Nephron progenitor cell (in vitro differentiated cells): ENCODE measurements around the gene RICTOR.

Experiments used
- DNase-seq: peaks from one replicate; pipeline ENCODE4 v3.0.0; 2021
- H3K27ac Mint-ChIP-seq: 2 replicates; pipeline ENCODE4 v1.8.0; 2021; ENCODE audit warnings: mild to moderate bottlenecking, moderate library complexity, mixed read lengths
- H3K27me3 Mint-ChIP-seq: 2 replicates; pipeline ENCODE4 v1.8.0; 2021; ENCODE audit warnings: mild to moderate bottlenecking, low read depth, mixed read lengths; ENCODE audit not compliant: poor library complexity
- H3K36me3 Mint-ChIP-seq: 2 replicates; pipeline ENCODE4 v1.8.0; 2021; ENCODE audit warnings: low read depth, mixed read lengths
- H3K4me1 Mint-ChIP-seq: 2 replicates; pipeline ENCODE4 v1.8.0; 2021; ENCODE audit warnings: mixed read lengths
- H3K4me3 Mint-ChIP-seq: 2 replicates; pipeline ENCODE4 v1.8.0; 2021; ENCODE audit warnings: mild to moderate bottlenecking, moderate library complexity, mixed read lengths
- H3K9me3 Mint-ChIP-seq: 2 replicates; pipeline ENCODE4 v1.8.0; 2021; ENCODE audit warnings: mild to moderate bottlenecking, moderate library complexity, mixed read lengths
- CTCF ChIP-seq: fragments of 200-600 bp; sonication (generic); IDR thresholded peaks from 2 replicates; pipeline ENCODE4 v1.5.0; 2021; ENCODE audit warnings: antibody characterized with exemption

Gene RICTOR

GRCh38 chr5:39059064-39059463 lies 15.1 kb downstream of the RICTOR start:
- DNase-seq, result no peak
- H3K27me3 Mint-ChIP-seq, result no peaks in the 10 kb centered on the region
- H3K4me3 Mint-ChIP-seq, result no peak overlapping the region
- H3K36me3 Mint-ChIP-seq, result no peaks in the 10 kb centered on the region
- no peak for TF ChIP-seq CTCF
- H3K27ac Mint-ChIP-seq, result no peak overlapping the region
- H3K4me1 Mint-ChIP-seq, result no peaks in the 10 kb centered on the region
- H3K9me3 Mint-ChIP-seq, result no peaks in the 10 kb centered on the region

- Mint-ChIP-seq H3K9me3 (no peaks in the 10 kb centered on the region), H3K4me3 (no peak overlapping the region), H3K27ac (no peak overlapping the region), H3K27me3 (no peaks in the 10 kb centered on the region), H3K36me3 (no peaks in the 10 kb centered on the region), H3K4me1 (no peaks in the 10 kb centered on the region)
- no peak for TF ChIP-seq CTCF
- no peak for DNase-seq
Observed at GRCh38 chr5:39058178-39058921, 15.8 kb downstream of the RICTOR start.

- Mint-ChIP-seq H3K27me3 (no peaks in the 10 kb centered on the region), H3K9me3 (no peaks in the 10 kb centered on the region), H3K27ac (no peak overlapping the region), H3K4me1 (no peaks in the 10 kb centered on the region), H3K4me3 (no peak overlapping the region), H3K36me3 (no peaks in the 10 kb centered on the region)
- no peak for DNase-seq
- no peak for TF ChIP-seq CTCF
Observed at GRCh38 chr5:39057734-39058133, 16.5 kb downstream of the RICTOR start.

GRCh38 chr5:39055768-39056398 lies 18.3 kb downstream of the RICTOR start:
- no peak for DNase-seq
- no peak overlapping the region for H3K27ac Mint-ChIP-seq
- no peaks in the 10 kb centered on the region for H3K27me3 Mint-ChIP-seq
- H3K4me1 Mint-ChIP-seq, result no peaks in the 10 kb centered on the region
- no peak overlapping the region for H3K4me3 Mint-ChIP-seq
- H3K36me3 Mint-ChIP-seq, result peaks cover 4% of the 10 kb centered on the region
- TF ChIP-seq CTCF, result no peak
- no peaks in the 10 kb centered on the region for H3K9me3 Mint-ChIP-seq

- no peak for TF ChIP-seq CTCF
- no peak overlapping the region for H3K4me3 Mint-ChIP-seq
- peaks cover 8% of the 10 kb centered on the region for H3K36me3 Mint-ChIP-seq
- H3K27me3 Mint-ChIP-seq, result no peaks in the 10 kb centered on the region
- DNase-seq, result no peak
- no peaks in the 10 kb centered on the region for H3K9me3 Mint-ChIP-seq
- no peaks in the 10 kb centered on the region for H3K4me1 Mint-ChIP-seq
- no peak overlapping the region for H3K27ac Mint-ChIP-seq
Observed at GRCh38 chr5:39055027-39055767, 19.0 kb downstream of the RICTOR start.
